Dedifferentiated amniotic fluid mesenchymal stem cell (primary cell): ENCODE results near the gene KDM4B.

Experiments
- DNase-seq: peaks from one replicate; pipeline ENCODE4 v3.0.0-alpha.2; 2016; ENCODE audit errors: extremely low spot score

Gene KDM4B

DNA sequence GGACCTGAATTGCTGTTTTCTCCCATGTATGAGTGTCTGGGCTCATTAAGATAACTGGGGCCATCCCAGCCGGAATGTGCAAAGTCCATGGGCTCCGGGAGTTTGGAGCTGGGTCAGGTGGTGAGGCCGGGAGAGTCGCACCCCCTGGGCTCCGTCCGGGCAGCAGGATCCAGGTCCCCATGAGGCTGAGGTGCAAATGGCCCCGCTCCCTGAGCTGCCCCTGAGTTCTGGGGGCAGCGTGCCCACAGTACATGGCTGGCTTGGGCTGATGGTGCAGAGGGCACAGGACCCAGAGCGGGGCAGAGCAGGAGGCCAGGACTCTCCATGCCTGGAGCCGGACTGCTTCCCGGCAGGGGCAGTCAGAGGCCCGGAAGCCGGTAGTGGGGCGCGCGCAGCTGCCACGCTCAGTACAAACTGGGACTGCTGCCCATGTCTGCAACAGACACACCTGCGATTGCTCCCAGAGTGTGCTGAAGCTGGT is 136.0 kb downstream of the KDM4B start:
- DNase-seq, result no peak

GRCh38 chr19:5106191-5106726 is 137.3 kb downstream of the KDM4B start:
- no peak for DNase-seq

GRCh38 chr19:5106971-5107370 is 138.1 kb downstream of the KDM4B start:
- no peak for DNase-seq

DNA sequence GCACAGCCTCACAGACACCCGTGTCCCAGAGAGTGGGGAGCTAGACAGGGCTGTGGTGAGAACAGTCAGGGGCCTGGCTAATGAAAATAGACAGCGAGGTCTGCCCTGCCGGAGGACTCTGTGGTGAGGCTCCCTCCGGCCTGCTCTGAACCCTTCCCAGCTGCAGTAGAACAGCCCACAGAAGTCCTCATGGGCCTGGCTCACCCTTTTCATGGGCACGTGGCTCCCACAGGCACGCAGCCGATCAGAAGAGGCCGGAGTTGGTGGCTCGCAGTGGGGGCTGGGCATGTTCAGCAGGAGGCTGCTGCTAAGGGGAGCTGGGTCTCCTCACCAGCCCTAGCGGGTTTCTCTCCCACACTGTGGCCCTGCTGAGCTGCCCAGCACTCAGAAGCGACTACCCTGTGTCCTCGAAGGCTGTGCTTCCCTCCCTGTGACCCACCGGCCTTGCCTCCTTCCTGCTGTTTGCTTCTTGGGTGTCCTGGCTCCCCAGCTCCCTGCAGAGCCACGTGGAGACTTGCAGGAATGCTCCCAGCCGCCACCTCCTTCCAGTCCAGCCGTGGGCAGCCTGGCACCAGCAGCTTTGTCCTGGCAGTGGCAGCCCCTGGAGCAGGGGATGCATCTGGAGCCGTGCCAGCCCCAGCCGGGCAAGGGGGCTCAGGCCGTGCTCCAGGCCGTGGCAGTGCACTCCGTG is 138.7 kb downstream of the KDM4B start:
- no peak for DNase-seq

DNA sequence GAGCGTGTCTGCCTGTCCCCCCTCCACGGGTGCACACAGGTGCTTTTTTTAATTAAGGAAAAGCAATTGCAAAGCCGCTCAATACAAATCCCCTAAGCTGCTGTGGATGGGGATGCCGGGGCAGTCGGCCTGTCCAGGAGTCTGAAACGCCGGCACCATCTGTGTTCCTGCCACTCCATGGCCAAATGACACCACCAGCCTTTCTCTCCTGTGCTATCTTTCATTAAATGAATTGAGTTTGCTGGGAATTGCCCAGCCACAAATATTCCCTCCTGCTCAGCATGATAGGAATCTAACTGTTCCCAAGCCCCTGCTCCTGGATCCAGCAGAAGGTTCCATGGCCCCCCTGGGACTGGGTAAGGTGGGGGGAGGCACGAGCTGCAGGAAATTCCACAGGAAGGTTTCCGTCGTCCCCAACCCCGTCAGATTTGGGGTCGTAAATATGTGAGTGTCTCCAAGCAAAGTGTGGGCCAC is 139.2 kb downstream of the KDM4B start:
- no peak for DNase-seq

DNA sequence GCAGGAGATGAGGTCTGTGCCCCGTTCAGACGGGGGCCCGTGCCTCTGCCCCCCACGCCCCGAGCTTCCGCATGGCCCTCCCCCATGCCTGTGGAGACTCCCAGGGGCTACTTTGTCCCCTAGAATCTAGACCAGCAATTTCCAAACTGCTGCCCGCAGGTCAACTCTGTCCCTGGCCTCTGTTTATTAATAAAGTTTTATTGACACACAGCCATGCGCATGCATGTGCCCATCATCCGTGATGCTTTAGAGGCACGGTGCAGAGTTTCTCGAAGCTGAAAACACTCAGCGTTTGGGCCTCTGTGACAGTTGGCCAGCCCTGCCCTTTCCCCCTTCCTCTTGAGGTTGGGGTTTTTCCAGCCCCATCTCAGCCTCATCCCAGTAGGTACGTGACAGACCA is 140.0 kb downstream of the KDM4B start:
- DNase-seq, result no peak

- DNase-seq, result no peak
These were observed 140.6 kb downstream of the KDM4B start for GRCh38 chr19:5109560-5109959.

DNA sequence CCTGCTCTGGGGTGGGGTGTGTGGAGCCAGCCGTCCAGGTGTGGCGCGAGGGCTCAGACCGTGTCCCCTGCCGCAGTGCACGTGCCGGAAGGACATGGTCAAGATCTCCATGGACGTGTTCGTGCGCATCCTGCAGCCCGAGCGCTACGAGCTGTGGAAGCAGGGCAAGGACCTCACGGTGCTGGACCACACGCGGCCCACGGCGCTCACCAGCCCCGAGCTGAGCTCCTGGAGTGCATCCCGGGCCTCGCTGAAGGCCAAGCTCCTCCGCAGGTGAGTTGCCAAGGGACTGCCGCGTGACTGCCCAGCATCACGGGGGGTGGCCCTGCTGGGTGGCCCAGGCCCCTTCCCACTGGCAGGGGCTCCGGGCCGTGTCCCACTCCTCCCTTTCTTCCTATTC is 141.6 kb downstream of the KDM4B start:
- no peak for DNase-seq

DNA sequence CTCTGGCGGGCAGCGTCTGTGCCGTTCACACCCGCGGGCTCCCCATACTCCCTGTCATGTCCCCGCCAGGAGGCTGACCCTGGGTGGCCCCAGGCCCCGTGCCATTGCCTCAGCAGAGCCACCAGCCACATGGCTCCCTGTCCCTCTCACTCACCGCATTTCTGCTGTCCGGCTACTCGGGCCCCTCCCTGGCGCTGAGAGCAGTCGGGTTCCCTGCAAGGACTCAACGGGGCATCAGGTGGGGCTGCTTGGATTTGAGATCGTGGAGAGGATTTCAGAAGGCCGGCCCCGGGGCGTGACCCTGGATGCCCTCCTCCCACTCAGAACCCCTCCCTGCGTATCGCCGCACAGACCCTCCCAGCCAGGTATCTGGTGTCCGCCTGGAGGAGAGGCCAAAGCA is 142.1 kb downstream of the KDM4B start:
- DNase-seq, result no peak

GRCh38 chr19:5112175-5112574 is 143.3 kb downstream of the KDM4B start:
- DNase-seq, result no peak

- peak; percentile 52 for DNase-seq
These were observed 144.0 kb downstream of the KDM4B start for GRCh38 chr19:5112681-5113575.

- DNase-seq, result no peak
These were observed 145.0 kb downstream of the KDM4B start for GRCh38 chr19:5113633-5114586.

DNA sequence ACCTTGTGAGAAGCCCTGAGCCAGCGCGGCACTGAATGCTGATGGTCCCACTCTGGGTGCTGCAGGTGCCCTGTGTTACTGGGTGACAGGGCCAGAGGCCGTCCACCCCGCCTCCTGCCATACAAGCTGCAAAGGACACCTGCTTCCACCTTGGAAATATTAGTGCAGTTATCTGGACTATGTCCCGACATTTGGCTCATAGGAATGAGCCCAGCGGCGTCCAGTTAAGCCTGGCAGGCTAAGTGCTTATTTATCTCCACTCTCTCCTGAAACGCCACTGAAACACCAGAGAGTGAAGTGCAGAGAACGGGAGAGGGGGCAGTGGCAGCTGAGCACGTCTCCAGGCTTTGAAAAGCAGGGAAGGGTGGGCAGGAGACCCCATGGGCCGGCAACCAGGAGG is 145.8 kb downstream of the KDM4B start:
- DNase-seq, result no peak

DNA sequence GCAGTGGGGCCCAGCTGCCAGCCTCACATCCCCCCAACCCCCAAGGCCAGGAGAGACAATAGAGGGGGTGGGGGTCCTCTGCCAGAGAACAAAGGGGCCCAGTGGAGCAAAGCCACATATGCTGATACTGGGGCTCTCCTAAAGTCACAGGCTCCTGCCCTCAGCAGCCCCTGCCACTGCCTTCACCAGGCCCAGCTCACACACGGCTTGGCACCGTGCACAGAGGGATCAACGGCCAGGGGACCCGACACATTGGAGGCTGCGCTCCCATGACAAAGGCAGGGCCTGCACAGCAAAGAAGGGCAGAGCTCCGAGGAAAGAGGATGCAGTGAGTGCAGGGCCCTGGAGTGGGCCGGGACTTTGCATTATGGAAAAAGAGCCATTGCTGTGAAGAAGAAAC is 146.4 kb downstream of the KDM4B start:
- DNase-seq, result no peak

DNA sequence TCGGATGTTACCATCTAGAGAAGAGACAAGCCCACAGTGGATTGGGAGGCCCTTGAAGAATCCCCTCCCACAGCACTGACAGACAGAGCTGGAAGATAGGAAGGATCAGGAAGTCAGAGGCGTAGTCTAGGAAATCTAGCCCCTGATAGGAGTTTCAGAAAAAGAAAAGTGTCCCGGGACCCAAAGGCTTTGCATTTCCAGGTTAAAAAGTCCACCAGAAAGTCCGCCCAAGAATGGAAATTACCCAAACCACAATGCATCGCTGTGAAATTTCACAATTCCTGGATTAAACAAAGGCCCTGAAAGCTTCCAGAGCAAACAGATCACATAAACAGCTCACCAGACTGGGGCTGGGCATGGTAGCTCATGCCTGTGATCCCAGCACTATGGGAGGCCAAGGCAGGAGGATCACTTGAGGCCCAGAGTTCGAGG is 146.9 kb downstream of the KDM4B start:
- DNase-seq, result no peak

DNA sequence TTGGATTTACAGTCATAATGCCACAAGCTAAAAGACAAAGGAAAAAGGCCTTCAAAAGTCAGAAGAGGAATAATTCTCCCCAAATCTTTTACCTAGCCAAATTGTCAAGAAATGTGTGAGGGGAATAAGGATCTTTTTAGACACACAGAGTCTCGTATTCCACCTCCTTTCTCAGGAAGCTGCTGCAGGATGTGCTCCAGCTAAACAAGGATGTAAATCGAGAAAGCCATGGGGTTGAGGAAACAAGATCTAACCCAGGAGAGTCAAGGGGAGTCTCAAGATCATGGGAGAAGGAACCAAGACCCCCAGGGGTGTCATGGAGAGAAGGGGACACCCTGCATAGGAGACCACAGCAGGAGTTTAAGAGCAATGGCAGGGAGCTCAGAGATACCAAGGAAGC is 147.4 kb downstream of the KDM4B start:
- no peak for DNase-seq

- DNase-seq, result no peak
These were observed 148.5 kb downstream of the KDM4B start for GRCh38 chr19:5117421-5117820.

DNA sequence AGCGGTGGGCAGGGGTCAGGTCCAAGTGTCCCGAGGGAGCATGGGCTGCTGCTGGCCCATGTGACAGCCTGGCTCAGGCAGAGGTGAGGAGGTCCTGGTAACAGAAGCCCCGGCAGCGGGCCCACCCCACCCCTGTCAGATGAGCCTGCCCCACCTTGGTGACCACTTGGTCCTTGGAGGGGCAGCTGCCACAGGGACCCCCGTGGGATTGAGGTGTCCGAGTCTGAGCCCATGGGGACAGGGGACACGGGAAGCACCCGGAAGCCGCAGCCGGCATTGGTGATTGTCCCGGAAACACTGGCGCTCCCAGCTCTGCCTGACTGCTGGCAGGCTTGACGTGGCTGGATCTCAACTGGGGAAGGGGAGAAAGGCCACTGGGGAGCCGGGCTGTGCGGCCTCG is 149.1 kb downstream of the KDM4B start:
- no peak for DNase-seq

DNA sequence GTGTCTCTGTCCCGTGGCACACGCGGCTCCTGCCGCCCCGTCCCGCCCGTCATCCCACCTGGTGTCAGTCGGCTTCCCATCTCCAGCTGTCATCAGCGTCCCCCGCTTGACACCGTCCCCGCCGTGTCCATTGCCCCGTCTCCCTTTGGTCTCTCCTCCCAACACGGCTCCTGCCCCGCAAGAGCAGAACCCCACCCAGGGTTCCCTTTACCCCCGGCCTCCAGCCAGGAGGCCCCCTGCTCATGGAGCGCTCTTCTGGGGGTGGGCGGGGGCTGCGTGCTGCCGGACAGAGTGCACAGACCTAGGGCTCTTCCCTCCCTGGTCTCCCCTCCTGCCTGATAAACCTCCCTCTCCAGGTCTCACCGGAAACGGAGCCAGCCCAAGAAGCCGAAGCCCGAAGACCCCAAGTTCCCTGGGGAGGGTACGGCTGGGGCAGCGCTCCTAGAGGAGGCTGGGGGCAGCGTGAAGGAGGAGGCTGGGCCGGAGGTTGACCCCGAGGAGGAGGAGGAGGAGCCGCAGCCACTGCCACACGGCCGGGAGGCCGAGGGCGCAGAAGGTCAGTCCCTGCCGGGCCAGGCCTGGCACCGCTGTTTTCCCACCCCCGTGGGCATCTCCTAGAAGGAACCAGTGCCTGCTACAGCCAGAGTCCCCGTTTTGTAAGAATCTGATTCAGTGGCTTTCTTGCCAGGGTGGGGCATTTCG is 150.5 kb downstream of the KDM4B start:
- no peak for DNase-seq

- DNase-seq, result no peak
These were observed 151.4 kb downstream of the KDM4B start for GRCh38 chr19:5120321-5120720.

DNA sequence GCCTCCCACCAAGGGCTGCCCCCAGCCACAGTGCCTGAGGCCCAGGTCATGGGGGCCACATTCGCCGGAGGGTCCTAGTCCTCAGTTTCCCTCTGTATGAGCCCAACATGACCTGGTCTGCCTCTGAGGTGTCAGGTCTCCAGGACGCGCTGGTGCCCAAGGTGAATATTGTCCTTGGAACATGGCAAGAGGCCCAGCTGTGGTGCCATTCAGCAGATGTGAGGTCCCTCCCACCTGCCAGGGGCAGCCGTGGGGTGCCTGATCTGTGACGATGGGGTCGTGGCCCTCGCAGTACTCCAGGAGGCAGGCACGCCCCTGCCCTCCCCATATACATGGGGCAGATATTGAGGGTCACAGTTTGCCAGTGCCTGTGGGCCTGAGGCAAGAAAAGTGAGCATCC is 151.9 kb downstream of the KDM4B start:
- DNase-seq, result no peak
